Natural killer cell (primary cell): Measurements from ENCODE around the gene SLC9A5. TPM values are rescaled to one million over a fixed set of nuclear protein-coding genes. Genes with fewer than 3 reads are reported as not detected.

ENCODE experiments used
- ATAC-seq, 3 donors: fragments of 150-1000 bp in 2 of 3; fragments of 200-7000 bp in 1 of 3; cut with Tn5 transposase; 1 replicate in 1 of 3; 2 replicates in 2 of 3; pipeline ENCODE4 v1.10.0; 2021; ENCODE audit warnings: mild to moderate bottlenecking in 2 of 3, moderate library complexity in 2 of 3
- DNase-seq, 2 donors: peaks; one replicate each; pipeline versions ENCODE4 v3.0.0 to v3.0.0-alpha.2; 2013 to 2021; ENCODE audit warnings: mixed read lengths in 1 of 2
- H3K27ac ChIP-seq: one replicate; pipeline ENCODE4 v1.5.1; 2013; ENCODE audit warnings: mild to moderate bottlenecking, low read length
- H3K27me3 ChIP-seq: one replicate; pipeline ENCODE4 v1.6.1; 2013; ENCODE audit warnings: low read length; ENCODE audit not compliant: control insufficient read depth, insufficient read depth
- H3K36me3 ChIP-seq: one replicate; pipeline ENCODE4 v1.6.1; 2013; ENCODE audit warnings: low read length; ENCODE audit not compliant: control insufficient read depth, insufficient read depth
- H3K4me1 ChIP-seq: one replicate; pipeline ENCODE4 v1.6.1; 2013; ENCODE audit warnings: low read length; ENCODE audit not compliant: control insufficient read depth, insufficient read depth
- H3K4me3 ChIP-seq: one replicate; pipeline ENCODE4 v1.5.1; 2013; ENCODE audit warnings: low read length
- H3K9me3 ChIP-seq: one replicate; pipeline ENCODE4 v1.6.1; 2013; ENCODE audit warnings: low read length; ENCODE audit not compliant: control insufficient read depth, insufficient read depth
- H3K27ac Mint-ChIP-seq, 2 donors: one replicate each; pipeline ENCODE4 v1.8.0; 2022; ENCODE audit warnings: mild to moderate bottlenecking in 2 of 2, mixed read lengths in 2 of 2, moderate library complexity in 1 of 2
- H3K27me3 Mint-ChIP-seq, 2 donors: one replicate each; pipeline ENCODE4 v1.8.0; 2022; ENCODE audit warnings: low read depth in 2 of 2, mixed read lengths in 2 of 2
- H3K36me3 Mint-ChIP-seq: one replicate; pipeline ENCODE4 v1.8.0; 2022; ENCODE audit warnings: mixed read lengths
- H3K4me1 Mint-ChIP-seq, 2 donors: one replicate each; pipeline ENCODE4 v1.8.0; 2022; ENCODE audit warnings: mixed read lengths in 2 of 2
- H3K4me3 Mint-ChIP-seq: one replicate; pipeline ENCODE4 v1.8.0; 2022; ENCODE audit warnings: mild to moderate bottlenecking, moderate library complexity, mixed read lengths
- H3K9me3 Mint-ChIP-seq, 2 donors: one replicate each; pipeline ENCODE4 v1.8.0; 2022; ENCODE audit warnings: mixed read lengths in 2 of 2
- WGBS: methylation state at CpG from one replicate; pipeline ENCODE4 v1.1.7; 2013; ENCODE audit warnings: missing lambda C conversion rate; ENCODE audit not compliant: insufficient coverage; 5-methylcytosine and 5-hydroxymethylcytosine counted together
- intact Hi-C: fragments of 100-400 bp; cut with micrococcal nuclease; formaldehyde crosslinking; loops from one replicate; pipeline ENCODE4 v1.14.2; 2022
- total RNA-seq, 4 donors: library from RNA; stranded (reverse); fragments of 120-200 nt in 1 of 4; gene quantifications; one replicate each; pipeline versions ENCODE4 v1.2.3 to v1.2.4, GENCODE V29; 2013 to 2022
- TF ChIP-seq, protein P1 (sequence below): fragments of 200-600 bp; IDR thresholded peaks from one replicate; pipeline ENCODE4 v1.8.0; 2022; ENCODE audit warnings: antibody characterized with exemption

Gene SLC9A5
- total RNA-seq, 3 donors from 2014 or later (not counting 1 experiment from before 2014, with no cell fraction given) = 1.2 to 2.6 (median 1.6) TPM

DNA sequence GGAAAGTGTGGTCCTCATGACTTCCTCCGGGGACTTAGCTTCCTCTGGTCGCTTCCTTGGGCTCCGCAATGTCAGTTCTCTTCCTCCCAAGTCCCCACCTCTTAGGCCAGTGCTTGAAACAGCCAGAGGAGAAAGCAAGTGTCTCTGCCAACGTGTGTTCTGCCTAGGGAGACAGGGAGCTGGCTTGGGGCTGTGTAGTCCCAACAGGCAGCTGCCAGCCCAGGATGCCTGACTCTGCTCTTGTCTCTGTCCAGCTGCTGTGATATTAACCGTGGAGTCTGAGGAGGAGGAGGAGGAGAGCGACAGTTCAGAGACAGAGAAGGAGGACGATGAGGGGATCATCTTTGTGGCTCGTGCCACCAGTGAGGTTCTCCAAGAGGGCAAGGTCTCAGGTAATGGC, 17.1 kb downstream of the SLC9A5 start:
- intact Hi-C loops = no loop called here
- H3K4me1 Mint-ChIP-seq = no peaks in the 10 kb centered on the region
- Histone ChIP-seq H3K4me1 (no peaks in the 10 kb centered on the region), H3K36me3 (no peaks in the 10 kb centered on the region), H3K4me3 (no peak overlapping the region), H3K27ac (no peak overlapping the region), H3K27me3 (no peaks in the 10 kb centered on the region), H3K9me3 (no peaks in the 10 kb centered on the region)
- TF ChIP-seq, protein P1, sequence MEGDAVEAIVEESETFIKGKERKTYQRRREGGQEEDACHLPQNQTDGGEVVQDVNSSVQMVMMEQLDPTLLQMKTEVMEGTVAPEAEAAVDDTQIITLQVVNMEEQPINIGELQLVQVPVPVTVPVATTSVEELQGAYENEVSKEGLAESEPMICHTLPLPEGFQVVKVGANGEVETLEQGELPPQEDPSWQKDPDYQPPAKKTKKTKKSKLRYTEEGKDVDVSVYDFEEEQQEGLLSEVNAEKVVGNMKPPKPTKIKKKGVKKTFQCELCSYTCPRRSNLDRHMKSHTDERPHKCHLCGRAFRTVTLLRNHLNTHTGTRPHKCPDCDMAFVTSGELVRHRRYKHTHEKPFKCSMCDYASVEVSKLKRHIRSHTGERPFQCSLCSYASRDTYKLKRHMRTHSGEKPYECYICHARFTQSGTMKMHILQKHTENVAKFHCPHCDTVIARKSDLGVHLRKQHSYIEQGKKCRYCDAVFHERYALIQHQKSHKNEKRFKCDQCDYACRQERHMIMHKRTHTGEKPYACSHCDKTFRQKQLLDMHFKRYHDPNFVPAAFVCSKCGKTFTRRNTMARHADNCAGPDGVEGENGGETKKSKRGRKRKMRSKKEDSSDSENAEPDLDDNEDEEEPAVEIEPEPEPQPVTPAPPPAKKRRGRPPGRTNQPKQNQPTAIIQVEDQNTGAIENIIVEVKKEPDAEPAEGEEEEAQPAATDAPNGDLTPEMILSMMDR = no peak
- H3K27ac Mint-ChIP-seq = no peak overlapping the region
- peaks cover 7 to 24% of the 10 kb centered on the region in 2 donors for H3K27me3 Mint-ChIP-seq
- WGBS = 71% methylated on average over 7 of the region's 8 CpGs
- no peaks in the 10 kb centered on the region for H3K36me3 Mint-ChIP-seq
- H3K4me3 Mint-ChIP-seq = no peak overlapping the region
- no peak for DNase-seq
- no peak for ATAC-seq
- no peaks in the 10 kb centered on the region for H3K9me3 Mint-ChIP-seq

DNA sequence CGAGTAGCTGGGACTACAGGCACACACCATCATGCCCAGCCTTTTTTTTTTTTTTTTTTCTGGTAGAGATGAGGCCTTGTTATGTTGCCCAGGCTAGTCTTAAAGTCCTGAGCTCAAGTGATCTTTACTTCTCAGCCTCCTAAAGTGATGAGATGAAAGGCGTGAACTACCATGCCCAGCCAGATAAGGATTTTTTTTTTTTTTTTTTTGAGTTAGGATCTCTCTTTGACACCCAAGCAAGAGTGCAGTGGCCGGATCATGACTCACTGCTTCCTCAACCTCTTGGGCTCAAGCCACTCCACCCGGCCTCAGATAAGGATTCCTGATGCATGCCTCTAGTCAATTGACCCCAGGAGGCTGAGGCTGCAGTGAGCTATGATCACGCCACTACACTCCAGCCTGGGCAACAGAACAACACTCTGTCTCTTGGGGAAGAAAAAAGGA, 19.4 kb downstream of the SLC9A5 start:
- H3K4me1 Mint-ChIP-seq = no peaks in the 10 kb centered on the region
- H3K4me3 Mint-ChIP-seq = no peak overlapping the region
- no peak overlapping the region for H3K27ac Mint-ChIP-seq
- Histone ChIP-seq H3K36me3 (no peaks in the 10 kb centered on the region), H3K27ac (no peak overlapping the region), H3K4me3 (no peak overlapping the region), H3K27me3 (no peaks in the 10 kb centered on the region), H3K9me3 (no peaks in the 10 kb centered on the region), H3K4me1 (no peaks in the 10 kb centered on the region)
- ATAC-seq = no peak
- DNase-seq = no peak
- TF ChIP-seq, protein P1 = no peak
- H3K36me3 Mint-ChIP-seq = no peaks in the 10 kb centered on the region
- intact Hi-C loops = no loop called here
- 98% methylated on average over 4 of the region's 5 CpGs for WGBS
- H3K9me3 Mint-ChIP-seq = no peaks in the 10 kb centered on the region
- H3K27me3 Mint-ChIP-seq = peaks cover 1 to 10% of the 10 kb centered on the region in 2 donors

DNA sequence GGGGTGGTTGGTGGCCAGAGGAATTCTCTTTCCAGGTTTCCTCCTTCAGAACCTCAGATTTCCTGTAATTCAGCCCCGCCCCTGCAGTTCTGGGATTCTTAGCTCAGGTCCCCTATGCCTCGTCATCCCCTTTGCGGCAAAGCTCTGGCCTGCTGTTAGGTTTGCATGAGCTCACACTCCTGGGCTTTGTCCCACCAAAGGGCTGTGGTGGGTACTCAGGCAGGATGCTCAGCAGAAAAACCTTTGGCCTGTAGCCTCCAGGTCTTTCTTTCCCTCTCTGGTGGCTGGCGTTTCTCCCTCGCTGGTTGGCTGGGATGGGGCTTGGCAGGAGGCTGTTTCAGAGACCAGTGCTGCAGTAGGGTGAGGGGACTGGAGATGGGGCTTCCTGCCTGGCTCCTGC, 21.0 kb downstream of the SLC9A5 start:
- Mint-ChIP-seq H3K9me3 (no peaks in the 10 kb centered on the region), H3K4me3 (no peak overlapping the region), H3K36me3 (no peaks in the 10 kb centered on the region), H3K27me3 (no peaks in the 10 kb centered on the region), H3K27ac (no peak overlapping the region), H3K4me1 (no peaks in the 10 kb centered on the region)
- ATAC-seq (no peak), DNase-seq (no peak)
- Histone ChIP-seq H3K4me3 (no peak overlapping the region), H3K36me3 (no peaks in the 10 kb centered on the region), H3K27ac (no peak overlapping the region), H3K9me3 (no peaks in the 10 kb centered on the region), H3K27me3 (no peaks in the 10 kb centered on the region), H3K4me1 (no peaks in the 10 kb centered on the region)
- intact Hi-C loops = no loop called here
- WGBS = 73% methylated on average over 3 of the region's 5 CpGs
- TF ChIP-seq, protein P1 = no peak

DNA sequence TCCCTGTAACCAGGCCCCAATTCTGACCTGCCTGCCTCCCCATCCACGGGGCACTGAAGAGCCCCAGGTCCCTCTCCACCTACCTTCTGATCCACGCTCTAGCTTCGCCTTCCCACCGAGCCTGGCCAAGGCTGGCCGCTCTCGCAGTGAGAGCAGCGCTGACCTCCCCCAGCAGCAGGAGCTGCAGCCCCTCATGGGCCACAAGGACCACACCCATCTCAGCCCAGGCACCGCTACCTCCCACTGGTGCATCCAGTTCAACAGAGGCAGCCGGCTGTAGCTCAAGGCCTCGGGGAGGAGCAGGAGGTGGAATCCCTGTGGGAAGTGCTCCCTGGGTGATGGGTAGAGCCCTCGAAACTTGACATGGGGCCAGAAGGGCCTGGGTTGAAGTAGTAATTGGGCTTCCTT, 22.2 kb downstream of the SLC9A5 start:
- no peaks in the 10 kb centered on the region for H3K27me3 ChIP-seq
- intact Hi-C loops = no loop called here
- no peak overlapping the region for H3K27ac Mint-ChIP-seq
- H3K27me3 Mint-ChIP-seq = no peaks in the 10 kb centered on the region
- no peaks in the 10 kb centered on the region for H3K4me1 ChIP-seq
- H3K4me1 Mint-ChIP-seq = no peaks in the 10 kb centered on the region
- DNase-seq (no peak), ATAC-seq (no peak)
- no peak overlapping the region for H3K4me3 ChIP-seq
- no peak overlapping the region for H3K4me3 Mint-ChIP-seq
- no peaks in the 10 kb centered on the region for H3K36me3 ChIP-seq
- WGBS = 90% methylated on average over 11 of the region's 11 CpGs
- no peaks in the 10 kb centered on the region for H3K9me3 Mint-ChIP-seq
- TF ChIP-seq, protein P1 = no peak
- no peak overlapping the region for H3K27ac ChIP-seq
- H3K9me3 ChIP-seq = no peaks in the 10 kb centered on the region
- no peaks in the 10 kb centered on the region for H3K36me3 Mint-ChIP-seq
